Measurements from ENCODE around the gene CATSPERD.

Gene CATSPERD

DNA sequence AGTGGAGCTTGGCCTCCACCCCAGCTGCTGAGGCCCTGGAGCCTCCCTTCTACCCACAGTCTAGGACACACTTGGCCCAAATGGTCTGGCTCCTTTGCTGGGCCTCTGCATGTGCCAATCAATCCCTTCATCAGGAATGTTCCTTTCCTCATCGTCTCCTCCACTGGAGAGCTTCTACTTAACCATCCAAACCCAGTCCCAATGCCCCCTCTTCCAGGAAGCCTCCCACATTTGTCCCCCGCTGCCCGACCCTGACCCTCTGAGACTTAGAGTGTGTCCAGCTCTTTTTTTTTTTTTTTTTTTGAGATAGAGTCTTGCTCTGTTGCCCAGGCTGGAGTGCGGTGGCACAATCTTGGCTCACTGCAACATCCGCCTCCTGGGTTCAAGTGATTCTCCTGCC is 68.0 kb downstream of the CATSPERD start:
- no peak for DNase-seq

- no peak for DNase-seq
These were observed 68.9 kb downstream of the CATSPERD start for GRCh38 chr19:5789351-5789761.

DNA sequence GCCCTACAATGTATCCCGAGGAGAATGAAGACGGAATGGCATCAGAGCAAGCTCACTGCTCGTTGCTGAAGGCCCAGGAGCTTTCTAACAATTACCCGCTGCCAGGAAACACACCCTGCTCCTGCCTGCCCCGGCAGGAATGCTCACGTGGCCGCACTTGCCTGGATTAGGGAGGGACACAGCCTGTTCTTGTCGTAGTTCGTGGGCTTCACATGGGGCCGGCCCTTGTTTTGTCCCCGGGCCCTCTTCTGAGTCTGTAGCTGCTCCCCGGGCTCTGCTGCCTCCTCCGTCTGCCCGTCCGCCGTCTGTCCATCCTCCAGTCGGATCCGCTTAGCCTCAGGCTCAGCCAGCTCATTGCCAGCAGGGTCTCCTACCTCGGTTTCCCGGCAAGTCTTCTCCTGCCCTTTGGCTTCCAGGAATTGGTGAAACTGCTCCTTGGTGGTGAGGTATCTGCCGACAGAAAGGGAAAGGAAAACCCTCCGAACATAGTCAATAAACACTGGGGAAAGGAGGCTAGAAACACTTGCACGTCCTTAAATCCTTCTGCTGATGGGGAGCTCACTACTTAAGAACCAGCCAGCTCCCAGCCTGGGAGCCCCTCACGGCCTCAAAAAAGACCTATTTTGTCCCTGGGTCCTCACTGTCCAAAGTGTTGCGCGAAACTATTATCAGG is 69.6 kb downstream of the CATSPERD start:
- DNase-seq: no peak

GRCh38 chr19:5790559-5791520 is 70.4 kb downstream of the CATSPERD start, which contains the start of gene DUS3L:
TSS of gene DUS3L (minus strand) at chr19:5791163. CDS start at chr19:5791141, 22 bp downstream.
- peak; percentile 99 for DNase-seq

DNA sequence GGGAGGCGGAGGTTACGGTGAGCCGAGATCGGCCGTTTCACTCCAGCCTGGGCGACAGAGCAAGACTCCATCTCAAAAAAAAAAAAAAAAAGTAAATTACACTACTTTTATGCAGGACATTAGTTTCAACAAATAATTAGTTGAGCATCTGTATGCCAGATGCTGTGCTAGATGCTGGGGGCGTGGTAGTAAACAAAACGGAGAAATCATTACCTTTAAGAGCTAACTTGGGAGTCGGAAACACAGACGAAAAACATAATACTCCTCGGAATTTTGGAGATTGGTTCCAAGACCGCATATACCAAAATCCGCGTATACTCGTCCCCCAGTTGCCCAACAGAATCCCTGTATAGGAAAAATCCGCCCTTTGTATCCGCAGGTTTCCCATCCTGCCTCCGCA is 71.8 kb downstream of the CATSPERD start:
- DNase-seq: no peak

GRCh38 chr19:5793188-5793587 is 72.8 kb downstream of the CATSPERD start:
- DNase-seq: no peak

DNA sequence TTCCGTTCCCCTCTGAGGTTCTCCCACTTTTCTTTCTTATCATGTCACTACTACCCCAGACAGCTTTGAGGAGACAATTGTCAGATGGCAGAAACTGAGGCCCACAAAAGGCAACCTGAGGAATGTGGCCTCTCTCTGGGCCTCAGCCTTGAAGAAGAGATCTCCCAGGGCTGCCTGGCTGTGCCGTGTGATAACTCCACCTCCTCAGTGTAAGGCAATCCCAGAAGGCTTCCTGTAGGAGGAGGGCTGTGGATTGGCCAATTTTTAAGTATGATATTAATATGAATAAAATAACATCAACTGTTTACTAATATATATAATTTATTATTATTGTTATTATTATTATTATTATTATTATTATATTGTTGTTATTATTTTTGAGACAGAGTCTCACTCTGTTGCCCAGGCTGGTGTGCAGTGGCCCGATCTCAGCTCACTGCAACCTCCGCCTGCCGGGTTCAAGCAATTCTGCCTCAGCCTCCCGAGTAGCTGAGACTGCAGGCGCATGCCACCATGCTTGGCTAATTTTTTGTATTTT is 75.0 kb downstream of the CATSPERD start:
- DNase-seq: no peak

GRCh38 chr19:5798244-5798643 is 77.8 kb downstream of the CATSPERD start:
- DNase-seq: no peak

DNA sequence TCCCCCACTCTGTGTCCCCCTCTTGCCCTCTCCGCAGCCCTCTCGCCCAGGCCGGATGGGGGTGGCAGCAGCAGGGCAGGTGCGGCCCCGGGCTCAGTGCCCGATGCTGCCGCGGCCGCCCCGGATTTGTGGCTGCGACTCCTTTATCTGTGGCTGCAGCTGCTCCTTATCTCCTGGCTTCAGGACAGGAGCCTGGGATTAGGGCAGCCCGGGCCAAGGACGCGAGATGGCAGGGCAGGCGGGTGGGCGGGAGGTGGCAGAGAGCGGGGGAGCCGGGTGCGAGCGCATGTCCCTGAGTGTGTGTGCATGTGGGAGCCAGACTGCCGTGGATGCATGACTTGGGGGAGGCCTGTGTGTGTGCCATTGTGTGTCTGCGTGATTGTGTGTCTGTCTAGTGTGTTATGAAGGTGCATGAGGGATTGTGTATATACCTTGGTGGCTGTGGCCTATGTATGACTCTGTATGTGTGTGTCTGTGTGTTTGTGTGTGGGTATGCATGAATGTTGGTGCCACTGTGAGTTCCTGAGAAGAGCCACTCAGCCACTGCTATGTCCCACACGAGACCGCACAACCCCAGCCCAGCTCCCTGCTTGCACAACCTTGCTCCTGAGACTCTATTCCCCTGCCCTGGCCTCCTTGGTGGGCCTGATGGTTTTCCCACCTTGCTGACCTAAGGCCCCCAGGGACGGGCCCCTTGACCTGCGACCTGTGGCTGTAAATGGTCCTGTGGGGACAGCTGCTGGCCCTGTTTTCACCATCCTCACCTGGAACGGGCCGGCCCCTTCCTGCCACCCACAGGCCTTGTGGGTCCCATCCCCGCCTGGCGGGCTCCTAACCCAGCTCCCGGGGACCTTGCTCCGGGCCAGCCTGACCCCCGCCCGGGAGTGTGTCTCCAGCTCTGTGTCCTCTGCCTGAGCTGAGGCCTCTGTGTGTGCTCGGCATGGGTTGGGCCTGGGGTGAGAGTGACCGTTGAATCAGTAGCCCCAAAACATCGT is 79.1 kb downstream of the CATSPERD start:
- no peak for DNase-seq

DNA sequence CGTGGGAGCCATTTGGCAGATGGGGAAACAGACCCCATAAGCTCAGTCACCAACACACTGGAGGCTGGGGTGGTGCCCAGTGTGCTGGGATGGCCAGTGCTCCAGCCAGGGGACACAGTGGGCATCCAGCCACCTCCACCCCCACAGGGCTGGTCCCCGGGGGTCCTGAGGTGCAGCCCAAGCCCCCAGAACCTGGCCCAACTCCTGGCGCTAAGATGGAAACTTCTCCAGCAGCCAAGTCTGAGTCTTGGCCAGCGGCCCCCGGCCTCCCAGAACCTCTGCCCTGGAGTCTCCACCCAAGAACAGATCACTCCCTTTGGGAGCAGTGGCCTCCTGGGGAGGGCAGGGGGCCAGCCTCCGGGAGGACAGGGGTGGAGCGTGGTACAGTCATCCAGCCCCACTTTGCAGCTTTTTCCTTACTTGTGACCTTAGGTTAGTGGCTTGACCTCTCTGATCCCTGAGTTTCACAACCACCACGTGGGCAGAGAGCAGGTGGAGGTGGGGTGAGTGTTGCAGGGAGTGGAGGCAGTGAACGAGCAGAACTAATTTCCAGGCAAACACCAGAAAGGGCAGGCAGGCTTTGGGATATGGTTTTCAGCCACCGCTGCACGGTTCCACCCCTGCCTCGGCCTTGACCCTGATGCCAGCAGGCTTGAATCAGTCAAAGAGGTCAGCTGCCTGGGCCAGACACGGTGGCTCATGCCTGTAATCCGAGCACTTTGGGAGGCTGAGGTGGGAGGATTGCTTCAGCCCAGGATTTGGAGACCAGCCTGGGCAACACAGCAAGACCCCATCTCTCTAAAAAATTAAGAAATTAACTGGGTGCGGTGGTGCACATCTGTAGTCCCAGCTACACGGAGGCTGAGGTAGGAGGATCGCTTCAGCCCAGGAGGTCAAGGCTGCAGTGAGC is 80.2 kb downstream of the CATSPERD start:
- no peak for DNase-seq

DNA sequence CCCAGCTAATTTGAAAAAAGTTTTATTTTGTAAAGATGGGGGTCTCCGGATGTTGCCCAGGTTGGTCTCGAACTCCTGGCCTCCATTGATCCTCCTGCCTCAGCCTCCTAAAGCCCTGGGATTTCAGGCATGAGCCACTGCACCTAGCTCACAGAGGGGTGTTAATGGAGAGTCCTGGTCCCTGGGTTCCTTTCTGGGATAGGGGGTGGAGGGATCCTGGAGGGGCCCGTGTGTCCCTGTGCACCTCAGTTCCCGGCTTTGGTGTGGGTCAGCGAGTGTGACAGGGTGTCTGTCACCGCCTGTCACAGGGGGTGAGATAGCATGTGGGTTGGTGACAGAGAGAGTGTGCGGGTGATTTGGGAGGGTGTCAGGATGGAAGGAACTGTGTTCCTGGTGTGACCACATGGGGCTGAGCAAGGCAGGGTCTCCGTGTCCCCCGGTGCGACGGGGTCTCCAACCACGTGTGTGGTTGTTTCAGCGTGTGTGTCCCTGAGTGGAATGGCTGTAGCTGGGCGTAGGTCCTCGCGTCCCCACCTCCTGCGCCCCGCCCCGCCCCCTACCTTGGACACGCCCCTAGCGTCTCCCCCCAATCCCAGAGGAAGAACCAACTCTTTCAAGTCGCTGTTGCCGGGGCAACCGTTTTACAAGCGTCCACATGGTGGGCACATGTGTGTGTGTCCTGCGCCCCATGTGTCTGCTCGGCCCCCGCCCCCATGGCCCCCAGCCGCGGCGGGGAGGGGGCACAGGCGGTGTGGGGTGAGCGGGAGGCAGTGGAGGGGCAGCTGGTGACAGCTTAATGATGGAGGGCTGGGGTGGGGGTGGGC is 81.6 kb downstream of the CATSPERD start:
- DNase-seq: no peak

GRCh38 chr19:5803441-5803751 is 83.0 kb downstream of the CATSPERD start:
- no peak for DNase-seq

GRCh38 chr19:5803752-5804515 is 83.5 kb downstream of the CATSPERD start:
- DNase-seq: peak; percentile 86 to 87

DNA sequence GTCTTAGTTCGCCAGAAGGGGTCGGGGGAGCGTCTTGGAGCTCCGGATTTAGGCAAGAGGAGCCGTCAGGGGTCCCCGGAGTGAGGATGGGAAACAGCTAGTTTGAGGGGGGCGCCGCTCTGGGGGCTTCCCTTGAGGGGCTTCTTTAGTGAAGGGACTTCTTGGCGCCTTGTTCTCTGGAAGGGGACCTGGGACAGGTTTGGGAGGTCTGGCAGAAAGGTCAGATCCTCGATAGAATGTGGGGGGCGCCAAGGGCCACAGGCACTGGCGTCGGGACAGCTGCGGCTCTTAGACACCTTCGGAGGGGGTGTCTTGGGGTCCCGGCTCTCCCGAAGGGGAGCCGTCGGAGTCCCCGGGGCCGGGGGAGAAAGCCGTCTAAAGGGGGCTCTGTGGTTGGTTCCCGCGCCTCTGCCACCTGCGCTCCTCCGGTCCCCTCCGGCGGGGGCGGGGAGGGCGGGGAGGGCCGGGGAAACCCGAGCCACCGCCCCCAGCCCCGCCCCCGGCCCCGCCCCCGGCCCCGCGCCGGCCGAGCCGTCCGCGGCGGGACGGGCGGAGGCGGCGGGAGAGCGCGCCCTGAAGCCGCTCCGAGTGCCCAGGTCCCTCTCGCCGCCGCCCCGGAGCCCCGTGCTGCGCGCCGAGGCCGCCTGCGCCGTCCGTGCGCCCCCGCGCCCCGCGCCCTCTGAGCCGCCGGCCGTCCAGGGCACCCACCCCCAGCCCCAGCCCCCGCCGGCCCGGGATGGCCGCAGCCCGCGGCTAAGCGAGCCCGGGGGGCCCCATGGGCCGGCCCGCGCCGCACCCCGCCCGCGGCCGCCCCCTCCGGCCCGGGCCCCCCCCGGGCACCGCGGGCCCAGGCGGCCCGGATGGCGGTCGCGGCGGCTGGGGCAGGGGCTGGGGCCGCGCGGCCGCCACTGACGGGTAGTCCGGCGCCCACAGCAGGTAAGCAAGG is 84.4 kb downstream of the CATSPERD start, which contains the start of gene NRTN:
Gene NRTN, plus strand, starts transcription at position 552 of the 946 bp plus-strand sequence. CDS start 19,099 bp downstream, outside the sequence.
- DNase-seq: no peak

- DNase-seq: peak; percentile 37 to 38
These were observed 85.2 kb downstream of the CATSPERD start for GRCh38 chr19:5805462-5806132.

DNA sequence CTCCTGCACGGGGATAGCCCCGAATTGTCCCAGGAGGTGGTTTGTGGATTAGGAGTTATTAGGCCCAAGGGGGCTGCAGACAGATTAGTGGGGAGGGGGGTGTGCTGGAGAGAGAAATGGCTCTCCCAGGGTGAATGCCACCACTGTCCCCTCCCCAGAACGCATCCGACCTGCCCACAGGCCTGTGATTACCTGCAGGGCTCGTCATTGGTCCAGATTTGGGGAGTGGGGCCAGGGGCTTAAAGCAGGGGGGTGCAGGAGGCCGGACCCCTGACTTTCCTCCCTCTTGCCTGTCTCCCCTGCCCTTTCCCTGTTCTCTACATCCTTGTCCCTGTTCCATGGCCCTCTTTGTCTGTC is 85.7 kb downstream of the CATSPERD start:
- no peak for DNase-seq

DNA sequence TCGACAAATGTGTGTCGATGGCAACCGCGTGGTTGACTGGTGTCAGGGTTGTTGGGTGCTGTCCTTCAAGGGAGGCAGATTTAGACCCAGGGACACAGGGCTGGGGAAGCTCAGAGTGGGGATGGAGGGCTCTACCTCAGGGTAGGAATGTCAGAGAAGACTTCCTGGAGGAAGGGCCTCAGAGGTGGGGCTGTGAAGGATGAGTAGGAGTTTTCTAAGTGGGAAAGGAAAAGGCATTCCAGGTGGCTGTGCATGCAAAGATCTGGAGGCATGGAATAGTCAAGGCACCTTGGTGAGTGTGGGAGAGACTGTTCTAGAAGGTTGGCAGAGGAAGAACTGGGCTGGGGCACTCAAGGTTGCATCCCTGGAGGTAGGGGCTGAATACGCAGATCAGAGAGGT is 86.5 kb downstream of the CATSPERD start:
- DNase-seq: no peak

Data from inflammatory macrophage (primary cell).